SU-DHL-6 (cell line): Measurements from ENCODE around the gene LRRC2.

ENCODE experiments used
- EZH2phosphoT487 ChIP-seq: fragments of 200-600 bp; sonication (generic), shearing (Covaris generic); conservative IDR thresholded peaks from 2 replicates; pipeline ENCODE4 v1.6.1; 2018; ENCODE audit warnings: mild to moderate bottlenecking, antibody characterized with exemption, low read length, moderate library complexity, mixed read lengths
- TF ChIP-seq, protein P1 (sequence below): fragments of 200-600 bp; sonication (generic); IDR thresholded peaks from one replicate; pipeline ENCODE4 v1.5.1; 2017; ENCODE audit warnings: antibody characterized with exemption, mild to moderate bottlenecking, low read length, moderate library complexity; ENCODE audit not compliant: insufficient read depth, poor library complexity, severe bottlenecking

DNA sequence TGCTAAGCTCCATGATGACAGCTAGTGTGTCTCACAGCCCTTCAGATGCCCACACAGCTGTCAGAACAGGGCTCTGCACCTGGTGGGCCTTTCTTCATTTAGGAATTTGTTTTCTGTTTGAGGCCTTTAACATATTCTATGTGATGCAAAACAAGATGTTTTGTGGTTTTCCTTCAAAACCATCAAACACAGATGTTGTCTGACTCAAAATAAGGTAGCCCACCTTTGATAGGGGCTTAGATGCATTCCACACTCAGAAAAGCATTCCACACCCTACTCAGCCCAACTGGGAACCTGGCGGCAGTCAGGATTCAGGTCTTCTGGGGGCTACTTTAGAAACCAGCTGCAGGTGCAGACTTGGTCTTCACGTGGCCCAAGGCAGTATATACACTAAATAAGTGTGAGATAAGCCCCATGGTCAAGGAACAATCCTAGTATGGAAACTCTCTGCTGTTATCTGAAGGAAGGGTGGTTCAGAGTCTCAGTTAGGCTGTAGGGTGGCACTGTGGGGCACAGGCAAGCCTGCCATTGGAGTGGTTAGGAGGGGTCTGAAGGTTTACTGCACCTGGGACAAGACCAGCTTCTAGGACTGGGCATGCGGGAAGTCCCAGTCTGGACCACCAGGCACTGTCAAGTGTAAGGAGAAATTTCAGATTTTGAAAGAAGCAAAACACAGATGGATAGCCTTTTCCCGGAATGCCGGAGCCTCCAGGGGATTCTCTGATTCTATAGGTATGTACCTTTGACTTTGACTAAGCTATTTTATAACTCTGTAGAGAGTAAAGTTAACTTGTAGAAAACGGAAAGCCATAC, 20.1 kb downstream of the LRRC2 start:
- TF ChIP-seq, protein P1, sequence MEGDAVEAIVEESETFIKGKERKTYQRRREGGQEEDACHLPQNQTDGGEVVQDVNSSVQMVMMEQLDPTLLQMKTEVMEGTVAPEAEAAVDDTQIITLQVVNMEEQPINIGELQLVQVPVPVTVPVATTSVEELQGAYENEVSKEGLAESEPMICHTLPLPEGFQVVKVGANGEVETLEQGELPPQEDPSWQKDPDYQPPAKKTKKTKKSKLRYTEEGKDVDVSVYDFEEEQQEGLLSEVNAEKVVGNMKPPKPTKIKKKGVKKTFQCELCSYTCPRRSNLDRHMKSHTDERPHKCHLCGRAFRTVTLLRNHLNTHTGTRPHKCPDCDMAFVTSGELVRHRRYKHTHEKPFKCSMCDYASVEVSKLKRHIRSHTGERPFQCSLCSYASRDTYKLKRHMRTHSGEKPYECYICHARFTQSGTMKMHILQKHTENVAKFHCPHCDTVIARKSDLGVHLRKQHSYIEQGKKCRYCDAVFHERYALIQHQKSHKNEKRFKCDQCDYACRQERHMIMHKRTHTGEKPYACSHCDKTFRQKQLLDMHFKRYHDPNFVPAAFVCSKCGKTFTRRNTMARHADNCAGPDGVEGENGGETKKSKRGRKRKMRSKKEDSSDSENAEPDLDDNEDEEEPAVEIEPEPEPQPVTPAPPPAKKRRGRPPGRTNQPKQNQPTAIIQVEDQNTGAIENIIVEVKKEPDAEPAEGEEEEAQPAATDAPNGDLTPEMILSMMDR: no peak
- no peak for TF ChIP-seq EZH2phosphoT487
